H1 (cell line): ENCODE results near the gene PDE4D. TPM values are rescaled to one million over a fixed set of nuclear protein-coding genes. Genes with fewer than 3 reads are reported as not detected.

Experiments
- CTCF ChIA-PET: fragments of 300-600 bp; sonication (Branson Sonifier 250); formaldehyde crosslinking; loops from one replicate; lab custom pipeline; 2021; ENCODE audit not compliant: partially characterized antibody; lab: Charles Lee
- POLR2A ChIA-PET: fragments of 300-600 bp; sonication (Branson Sonifier 250); formaldehyde crosslinking; loops from one replicate; lab custom pipeline; 2021; ENCODE audit warnings: inconsistent platforms; ENCODE audit not compliant: partially characterized antibody; lab: Charles Lee
- DNase-seq, 2 experiments: peaks; one replicate each; pipeline versions ENCODE4 v3.0.0 to v3.0.0-alpha.2; 2010 to 2022; ENCODE audit warnings: low spot score in 2 of 2, low read depth in 1 of 2, mixed read lengths in 1 of 2
- FAIRE-seq: peaks from 2 replicates; lab custom pipeline; 2011; peaks lifted over from hg19 to GRCh38; lab: Jason Lieb, UNC
- H2AFZ ChIP-seq: 2 replicates; pipeline ENCODE4 v1.8.1; 2012; ENCODE audit warnings: low read length, inconsistent platforms
- H2AK5ac ChIP-seq: 2 replicates; pipeline ENCODE4 v1.6.1; 2013; ENCODE audit warnings: low read depth, low read length
- H2BK120ac ChIP-seq: replicated peaks from 2 replicates; pipeline ENCODE3; 2013; ENCODE audit warnings: low read depth, low read length, inconsistent platforms
- H2BK12ac ChIP-seq: 2 replicates; pipeline ENCODE4 v1.6.1; 2013; ENCODE audit warnings: low read depth, low read length
- H2BK15ac ChIP-seq: 2 replicates; pipeline ENCODE4 v1.6.1; 2013; ENCODE audit warnings: low read length
- H2BK20ac ChIP-seq: 2 replicates; pipeline ENCODE4 v1.6.1; 2013; ENCODE audit warnings: low read length
- H2BK5ac ChIP-seq: 2 replicates; pipeline ENCODE4 v1.6.1; 2013; ENCODE audit warnings: low read depth, low read length
- H3K14ac ChIP-seq: 2 replicates; pipeline ENCODE4 v1.6.1; 2013; ENCODE audit warnings: inconsistent platforms; ENCODE audit not compliant: insufficient read length
- H3K18ac ChIP-seq: 2 replicates; pipeline ENCODE4 v1.6.1; 2013; ENCODE audit warnings: low read length; ENCODE audit errors: extremely low read depth
- H3K23ac ChIP-seq: 2 replicates; pipeline ENCODE4 v1.6.1; 2013; ENCODE audit warnings: inconsistent platforms; ENCODE audit not compliant: insufficient read length
- H3K23me2 ChIP-seq: 2 replicates; pipeline ENCODE4 v1.6.1; 2013; ENCODE audit warnings: low read depth, low read length
- H3K27ac ChIP-seq: 2 replicates; pipeline ENCODE4 v1.6.1; 2011; ENCODE audit warnings: low read depth, low read length, inconsistent platforms
- H3K27me3 ChIP-seq, 4 experiments: replicated peaks in 1 of 4; 1 replicate in 1 of 4; 2 replicates in 3 of 4; pipeline versions ENCODE4 v1.6.1 to v1.8.1; 2011 to 2013; ENCODE audit warnings: low read length in 3 of 4, mild to moderate bottlenecking in 3 of 4, inconsistent platforms in 2 of 4, mixed read lengths in 2 of 4, moderate library complexity in 1 of 4; ENCODE audit not compliant: control insufficient read depth in 3 of 4, insufficient read depth in 3 of 4; ENCODE audit errors: extremely low read depth in 1 of 4
- H3K36me3 ChIP-seq, 4 experiments: 2 replicates each; pipeline versions ENCODE4 v1.6.1 to v1.8.1; 2011 to 2013; ENCODE audit warnings: mild to moderate bottlenecking in 4 of 4, low read length in 3 of 4, moderate library complexity in 2 of 4, control low read depth in 1 of 4, inconsistent platforms in 1 of 4; ENCODE audit not compliant: insufficient read depth in 4 of 4, control insufficient read depth in 2 of 4
- H3K4ac ChIP-seq: replicated peaks from 2 replicates; pipeline ENCODE3; 2013; ENCODE audit warnings: low read length, low read depth, mixed read lengths, inconsistent platforms; ENCODE audit not compliant: insufficient read length
- H3K4me1 ChIP-seq, 4 experiments: replicated peaks in 1 of 4; 1 replicate in 1 of 4; 2 replicates in 3 of 4; pipeline versions ENCODE4 v1.6.1 to v1.8.1; 2011 to 2013; ENCODE audit warnings: low read length in 3 of 4, inconsistent platforms in 2 of 4, mixed read lengths in 1 of 4; ENCODE audit not compliant: insufficient read depth in 4 of 4, control insufficient read depth in 3 of 4
- H3K4me2 ChIP-seq, 2 experiments: 2 replicates each; pipeline versions ENCODE4 v1.6.1 to v1.8.1; 2011 to 2013; ENCODE audit warnings: low read depth in 2 of 2, low read length in 2 of 2, control low read depth in 1 of 2, inconsistent platforms in 1 of 2, mild to moderate bottlenecking in 1 of 2; ENCODE audit not compliant: insufficient read depth in 1 of 2
- H3K4me3 ChIP-seq, 4 experiments: fragments of 200-600, 300-600 bp in 1 of 4; sonication (generic), shearing (Covaris generic), sonication (Bioruptor Twin) in 1 of 4; 2 replicates each; pipeline versions ENCODE4 v1.5.1 to v1.8.1; 2011 to 2016; ENCODE audit warnings: low read length in 4 of 4, low read depth in 3 of 4, control low read depth in 2 of 4, inconsistent platforms in 2 of 4, mild to moderate bottlenecking in 2 of 4, mixed read lengths in 1 of 4, moderate library complexity in 1 of 4; ENCODE audit not compliant: insufficient read depth in 2 of 4; ENCODE audit errors: extremely low read depth in 1 of 4
- H3K56ac ChIP-seq: replicated peaks from 2 replicates; pipeline ENCODE3; 2013; ENCODE audit warnings: low read depth, mild to moderate bottlenecking, mixed read lengths, low read length, inconsistent platforms; ENCODE audit not compliant: insufficient read length
- H3K79me1 ChIP-seq: 2 replicates; pipeline ENCODE4 v1.6.1; 2013; ENCODE audit warnings: low read depth, low read length, control low read depth
- H3K79me2 ChIP-seq, 2 experiments: 2 replicates each; pipeline versions ENCODE4 v1.6.1 to v1.8.1; 2012 to 2013; ENCODE audit warnings: low read length in 2 of 2, mild to moderate bottlenecking in 2 of 2, inconsistent platforms in 1 of 2; ENCODE audit not compliant: insufficient read depth in 2 of 2, control insufficient read depth in 1 of 2
- H3K9ac ChIP-seq, 4 experiments: replicated peaks in 1 of 4; 1 replicate in 1 of 4; 2 replicates in 3 of 4; pipeline versions ENCODE4 v1.6.1 to v1.8.1; 2011 to 2013; ENCODE audit warnings: low read depth in 3 of 4, low read length in 3 of 4, control low read depth in 2 of 4, mild to moderate bottlenecking in 2 of 4, moderate library complexity in 2 of 4, inconsistent platforms in 1 of 4; ENCODE audit errors: extremely low read depth in 1 of 4
- H3K9me3 ChIP-seq, 2 experiments: 2 replicates each; pipeline versions ENCODE4 v1.6.1 to v1.8.1; 2012 to 2013; ENCODE audit warnings: mild to moderate bottlenecking in 2 of 2, moderate library complexity in 2 of 2, control low read depth in 1 of 2, inconsistent platforms in 1 of 2, low read depth in 1 of 2, low read length in 1 of 2, mixed read lengths in 1 of 2; ENCODE audit not compliant: insufficient read depth in 2 of 2
- H4K20me1 ChIP-seq, 2 experiments: replicated peaks in 1 of 2; 2 replicates each; pipeline versions ENCODE3 to v1.8.1; 2011 to 2013; ENCODE audit warnings: inconsistent platforms in 2 of 2, low read length in 2 of 2, mild to moderate bottlenecking in 1 of 2; ENCODE audit not compliant: insufficient read depth in 2 of 2, control insufficient read depth in 1 of 2
- H4K5ac ChIP-seq: 2 replicates; pipeline ENCODE4 v1.6.1; 2013; ENCODE audit warnings: low read length, low read depth, mixed read lengths, inconsistent platforms; ENCODE audit not compliant: insufficient read length
- H4K8ac ChIP-seq: 2 replicates; pipeline ENCODE4 v1.8.0; 2013; ENCODE audit warnings: mild to moderate bottlenecking, moderate library complexity, low read length, inconsistent platforms; ENCODE audit not compliant: insufficient read depth; ENCODE audit errors: extremely low read depth
- H4K91ac ChIP-seq: replicated peaks from 2 replicates; pipeline ENCODE3; 2013; ENCODE audit warnings: low read length, mixed read lengths, inconsistent platforms; ENCODE audit not compliant: insufficient read length
- BCL11A ChIP-seq, 2 experiments: IDR thresholded peaks; one replicate each; pipeline ENCODE4 v1.6.1; 2011; ENCODE audit warnings: low read depth in 2 of 2, low read length in 2 of 2, mild to moderate bottlenecking in 2 of 2
- CEBPB ChIP-seq: IDR thresholded peaks from 2 replicates; pipeline ENCODE4 v1.6.1; 2012; ENCODE audit warnings: low read depth, low read length
- CTCF ChIP-seq, 3 experiments: IDR thresholded peaks; 1 replicate in 2 of 3; 2 replicates in 1 of 3; pipeline versions ENCODE4 v1.5.1 to v1.6.1; 2011; ENCODE audit warnings: low read length in 3 of 3, mild to moderate bottlenecking in 3 of 3, inconsistent platforms in 2 of 3, low read depth in 1 of 3, moderate library complexity in 1 of 3; ENCODE audit not compliant: insufficient read depth in 1 of 3; ENCODE audit errors: control extremely low read depth in 1 of 3
- KDM1A ChIP-seq: fragments of 200-600, 300-600 bp; sonication (generic); IDR thresholded peaks from 2 replicates; pipeline ENCODE4 v1.7.1; 2016; ENCODE audit warnings: mild to moderate bottlenecking, low read length, borderline replicate concordance
- SIRT6 ChIP-seq: IDR thresholded peaks from one replicate; pipeline ENCODE4 v1.7.1; 2012; ENCODE audit warnings: low read length, inconsistent platforms
- SP2 ChIP-seq: IDR thresholded peaks from 2 replicates; pipeline ENCODE4 v1.6.1; 2012; ENCODE audit warnings: mild to moderate bottlenecking, low read length, inconsistent platforms
- WGBS, 2 experiments: shearing (Covaris generic) in 1 of 2; methylation state at CpG; one replicate each; pipeline versions ENCODE4 v1.1.6 to v1.1.7; 2013 to 2015; ENCODE audit warnings: low lambda C conversion rate in 2 of 2, mixed read lengths in 2 of 2, inconsistent platforms in 1 of 2, low coverage in 1 of 2, missing lambda C conversion rate in 1 of 2; ENCODE audit not compliant: insufficient replicate concordance in 2 of 2, insufficient coverage in 1 of 2, insufficient read length in 1 of 2; ENCODE audit errors: extremely low coverage in 1 of 2, missing lambda C conversion rate in 1 of 2; 5-methylcytosine and 5-hydroxymethylcytosine counted together
- polyA plus RNA-seq, 7 experiments: library from polyadenylated mRNA; depleted of rRNA in 3 of 7; stranded (reverse) in 5 of 7; unstranded in 2 of 7; fragments of >200 nt in 5 of 7; fragments of 200-250 nt in 2 of 7; gene quantifications; 1 replicate in 5 of 7; 2 replicates in 1 of 7; 4 replicates in 1 of 7; pipeline versions ENCODE4 v1.2.1 to v1.2.3, GENCODE V29; 2011 to 2013; ENCODE audit warnings: missing spikeins in 2 of 7, mixed read lengths in 2 of 7
- total RNA-seq: library from RNA; stranded (reverse); fragmentation: NEBNext Ultra II Directional; extraction: Animal tissue kit (Norgen Biotek cat#: 25700); gene quantifications from 2 replicates; pipeline ENCODE4 v1.2.1, GENCODE V29; 2021

Gene PDE4D
- total and polyA plus RNA-seq, 2 of the 8 experiments (the other 6 are each of a cell fraction or from before 2014, with no cell fraction given), result 2.3 to 3.7 TPM

- POLR2A ChIA-PET, result no interaction called here
- no peaks in the 10 kb centered on the region for H3K79me1 ChIP-seq
- no peak overlapping the region for H3K4ac ChIP-seq
- H3K9me3 ChIP-seq, result no peaks in the 10 kb centered on the region
- H2BK120ac ChIP-seq, result no peak overlapping the region
- H3K4me3 ChIP-seq, result no peak overlapping the region
- no peak overlapping the region for H2BK5ac ChIP-seq
- peaks cover 0 to 9% (median 0%) of the 10 kb centered on the region in 4 experiments; a peak in 3 of 7 replicates for H3K4me1 ChIP-seq
- H4K20me1 ChIP-seq, result no peaks in the 10 kb centered on the region
- no peak overlapping the region for H3K27ac ChIP-seq
- no peak overlapping the region for H2BK12ac ChIP-seq
- H2AFZ ChIP-seq, result no peak overlapping the region
- H2BK20ac ChIP-seq, result no peak overlapping the region
- no peak overlapping the region for H3K23ac ChIP-seq
- no peaks in the 10 kb centered on the region for H3K27me3 ChIP-seq
- H2BK15ac ChIP-seq, result no peak overlapping the region
- FAIRE-seq (no peak), DNase-seq (no peak)
- 65% methylated on average over 1 of the region's 1 CpG; no CpG with 5 or more reads in 1 of the 2 experiments for WGBS, 2 experiments
- H3K36me3 ChIP-seq, result no peaks in the 10 kb centered on the region
- H3K14ac ChIP-seq, result no peak overlapping the region
- no peak overlapping the region for H3K18ac ChIP-seq
- H4K5ac ChIP-seq, result no peak overlapping the region
- H4K8ac ChIP-seq, result no peak overlapping the region
- no peak overlapping the region for H3K56ac ChIP-seq
- H3K4me2 ChIP-seq, result no peak overlapping the region
- no peaks in the 10 kb centered on the region for H3K79me2 ChIP-seq
- H4K91ac ChIP-seq, result no peak overlapping the region
- TF ChIP-seq KDM1A (no peak), SIRT6 (no peak), BCL11A (IDR thresholded peaks at IDR 0.05; ENCODE audit: low read depth in 2 of 2, low read length in 2 of 2) (no peak), SP2 (no peak), CEBPB (no peak), CTCF (IDR thresholded peaks at IDR 0.05; ENCODE audit: control extremely low read depth in 1 of 3, insufficient read depth in 1 of 3, low read depth in 1 of 3, low read length in 3 of 3) (no peak)
- no peaks in the 10 kb centered on the region for H3K23me2 ChIP-seq
- H2AK5ac ChIP-seq, result no peak overlapping the region
- CTCF ChIA-PET, result interaction anchor here (0.5 to 1.0 kb wide), 3 partner anchors 16 to 180 kb away, joined by 3 read pairs; no protein-coding TSS in a partner anchor
- no peak overlapping the region for H3K9ac ChIP-seq
These were observed 64.1 kb downstream of the PDE4D start for GRCh38 chr5:59829386-59829785.
